Calu3 (cell line): ENCODE results near the gene P2RY1. TPM values are rescaled to one million over a fixed set of nuclear protein-coding genes. Genes with fewer than 3 reads are reported as not detected.

Source experiments
- BruUV-seq: library from RNA; stranded (reverse); fragments of 400-500 nt; replicated peaks from 2 replicates; lab custom pipeline; 2021; lab: Mats Ljungman, UMichigan
- CTCF ChIA-PET: fragments of 300-600 bp; sonication (Branson Sonifier 250); formaldehyde crosslinking; loops from one replicate; lab custom pipeline; 2022; ENCODE audit warnings: antibody characterized with exemption; lab: Charles Lee
- DNase-seq: peaks from one replicate; pipeline ENCODE4 v3.0.0; 2022
- H3K27ac Mint-ChIP-seq: one replicate; pipeline ENCODE4 v1.8.0; 2022; ENCODE audit warnings: mixed read lengths; ENCODE audit not compliant: unreplicated experiment
- H3K27me3 Mint-ChIP-seq: one replicate; pipeline ENCODE4 v1.8.0; 2022; ENCODE audit warnings: mixed read lengths; ENCODE audit not compliant: unreplicated experiment
- H3K36me3 Mint-ChIP-seq: one replicate; pipeline ENCODE4 v1.8.0; 2022; ENCODE audit warnings: mild to moderate bottlenecking, moderate library complexity, mixed read lengths; ENCODE audit not compliant: insufficient read depth, unreplicated experiment
- H3K4me1 Mint-ChIP-seq: one replicate; pipeline ENCODE4 v1.8.0; 2022; ENCODE audit warnings: mild to moderate bottlenecking, low read depth, mixed read lengths; ENCODE audit not compliant: unreplicated experiment
- H3K4me3 Mint-ChIP-seq: one replicate; pipeline ENCODE4 v1.8.0; 2022; ENCODE audit warnings: mild to moderate bottlenecking, low read depth, moderate library complexity, mixed read lengths; ENCODE audit not compliant: unreplicated experiment
- H3K9me3 Mint-ChIP-seq: one replicate; pipeline ENCODE4 v1.8.0; 2022; ENCODE audit warnings: low read depth, mixed read lengths; ENCODE audit not compliant: unreplicated experiment
- CTCF ChIP-seq: fragments of 200-600 bp; IDR thresholded peaks from one replicate; pipeline ENCODE4 v1.8.0; 2022; ENCODE audit warnings: antibody characterized with exemption; ENCODE audit not compliant: unreplicated experiment
- intact Hi-C: fragments of 100-400 bp; cut with micrococcal nuclease; formaldehyde crosslinking; loops from one replicate; pipeline ENCODE4 v1.10.0; 2022; ENCODE audit not compliant: unreplicated experiment
- total RNA-seq: library from RNA; stranded (reverse); gene quantifications from 2 replicates; pipeline ENCODE4 v1.2.3, GENCODE V29; 2022

The P2RY1 gene
- total RNA-seq, 1 experiment from 2014 or later, result 21.0 TPM

- DNase-seq, result no peak
- Mint-ChIP-seq H3K4me1 (peaks cover 8% of the 10 kb centered on the region), H3K36me3 (no peaks in the 10 kb centered on the region), H3K9me3 (peaks cover under 1% of the 10 kb centered on the region), H3K4me3 (no peak overlapping the region), H3K27ac (no peak overlapping the region), H3K27me3 (no peaks in the 10 kb centered on the region)
- BruUV-seq, result no TSS peak
- TF ChIP-seq CTCF, result no peak
- intact Hi-C loops, result no loop called here
- CTCF ChIA-PET, result no interaction called here
Measured at GRCh38 chr3:152857082-152857481, 22.2 kb downstream of the P2RY1 start.

- Mint-ChIP-seq H3K4me3 (no peak overlapping the region), H3K9me3 (no peaks in the 10 kb centered on the region), H3K27me3 (no peaks in the 10 kb centered on the region), H3K36me3 (no peaks in the 10 kb centered on the region), H3K4me1 (peaks cover 8% of the 10 kb centered on the region), H3K27ac (no peak overlapping the region)
- CTCF ChIA-PET, result interaction anchor here (0.6 kb wide), 1 partner anchor 50 kb away, joined by 3 read pairs; no protein-coding TSS in a partner anchor
- DNase-seq, result no peak
- intact Hi-C loops, result no loop called here
- BruUV-seq, result no TSS peak
- no peak for TF ChIP-seq CTCF
Measured at GRCh38 chr3:152858170-152858800, 23.4 kb downstream of the P2RY1 start.

GRCh38 chr3:152860736-152861135, 25.8 kb downstream of the P2RY1 start:
- DNase-seq, result no peak
- intact Hi-C loops, result no loop called here
- BruUV-seq, result no TSS peak
- Mint-ChIP-seq H3K36me3 (no peaks in the 10 kb centered on the region), H3K4me3 (no peak overlapping the region), H3K9me3 (no peaks in the 10 kb centered on the region), H3K4me1 (peaks cover 8% of the 10 kb centered on the region), H3K27me3 (no peaks in the 10 kb centered on the region), H3K27ac (no peak overlapping the region)
- CTCF ChIA-PET, result no interaction called here
- TF ChIP-seq CTCF, result no peak

DNA sequence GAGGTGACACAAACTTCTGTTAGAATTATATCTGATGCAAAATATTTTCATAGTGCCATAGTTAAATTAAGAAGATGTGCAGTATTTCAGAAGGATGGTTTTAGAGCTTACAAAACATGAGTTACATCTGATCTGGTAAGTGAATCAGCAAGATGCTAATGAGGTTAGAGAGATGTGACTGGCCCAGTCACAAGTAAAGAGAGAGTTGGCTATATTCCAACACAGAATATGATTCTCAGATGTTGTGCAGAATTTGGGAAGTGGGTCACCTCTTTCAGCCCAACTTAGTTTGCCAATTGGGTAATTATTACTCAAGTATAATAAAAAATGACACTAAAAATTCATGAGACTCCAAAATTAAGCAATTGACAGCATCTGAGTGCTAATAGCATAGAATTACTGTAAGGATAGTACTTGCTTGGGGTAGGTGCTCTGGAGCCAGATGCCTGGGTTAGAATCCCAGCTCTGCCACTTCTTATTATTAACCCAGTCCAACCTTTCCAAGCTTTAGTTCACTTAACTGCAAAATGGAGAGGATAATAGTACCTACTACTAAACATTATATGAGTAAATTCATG, 30.8 kb downstream of the P2RY1 start:
- no peaks in the 10 kb centered on the region for H3K36me3 Mint-ChIP-seq
- DNase-seq, result no peak
- no TSS peak for BruUV-seq
- H3K27ac Mint-ChIP-seq, result no peak overlapping the region
- no peak overlapping the region for H3K4me3 Mint-ChIP-seq
- no peak for TF ChIP-seq CTCF
- intact Hi-C loops, result no loop called here
- CTCF ChIA-PET, result no interaction called here
- no peaks in the 10 kb centered on the region for H3K4me1 Mint-ChIP-seq
- no peaks in the 10 kb centered on the region for H3K27me3 Mint-ChIP-seq
- H3K9me3 Mint-ChIP-seq, result no peaks in the 10 kb centered on the region
